Measurements from ENCODE around the gene SGMS1.

The SGMS1 gene

GRCh38 chr10:50417886-50418830 lies 205.6 kb downstream of the SGMS1 start:
- peak in 2 of 5 donors; percentile 12 to 87 for DNase-seq

- DNase-seq, result peak in 1 of 5 donors; percentile 46
Measured at GRCh38 chr10:50417486-50417885, 206.3 kb downstream of the SGMS1 start.

- DNase-seq, result no peak
Measured at GRCh38 chr10:50416881-50417280, 206.9 kb downstream of the SGMS1 start.

- DNase-seq, result no peak
Measured at GRCh38 chr10:50416181-50416824, 207.5 kb downstream of the SGMS1 start.

GRCh38 chr10:50415292-50415691 lies 208.5 kb downstream of the SGMS1 start:
- DNase-seq, result no peak

GRCh38 chr10:50410066-50410811 lies 213.5 kb downstream of the SGMS1 start:
- no peak for DNase-seq

- DNase-seq, result no peak
Measured at GRCh38 chr10:50407076-50407801, 216.5 kb downstream of the SGMS1 start.

- DNase-seq, result no peak
Measured at GRCh38 chr10:50406457-50407070, 217.2 kb downstream of the SGMS1 start.

- no peak for DNase-seq
Measured at GRCh38 chr10:50405723-50406122, 218.0 kb downstream of the SGMS1 start.

GRCh38 chr10:50404021-50404773 lies 219.6 kb downstream of the SGMS1 start:
- no peak for DNase-seq

GRCh38 chr10:50403074-50403473 lies 220.7 kb downstream of the SGMS1 start:
- DNase-seq, result no peak

- no peak for DNase-seq
Measured at GRCh38 chr10:50402466-50402865, 221.3 kb downstream of the SGMS1 start.

GRCh38 chr10:50400694-50401093 lies 223.1 kb downstream of the SGMS1 start:
- DNase-seq, result no peak

- DNase-seq, result no peak
Measured at GRCh38 chr10:50398823-50399222, 224.9 kb downstream of the SGMS1 start.

GRCh38 chr10:50398381-50398780 lies 225.4 kb downstream of the SGMS1 start:
- peak in 1 of 5 donors; percentile 24 for DNase-seq

GRCh38 chr10:50397312-50398140 lies 226.2 kb downstream of the SGMS1 start:
- DNase-seq, result peak in 1 of 5 donors; percentile 70

GRCh38 chr10:50396491-50397311 lies 227.1 kb downstream of the SGMS1 start:
- peak in 1 of 5 donors; percentile 87 for DNase-seq

- no peak for DNase-seq
Measured at GRCh38 chr10:50395851-50396250, 227.9 kb downstream of the SGMS1 start.

- DNase-seq, result no peak
Measured at GRCh38 chr10:50395271-50395670, 228.5 kb downstream of the SGMS1 start.
